BE2C (cell line): ENCODE data around the gene PKD2L1.

Experiments used
- DNase-seq: peaks from one replicate; pipeline ENCODE4 v3.0.0-alpha.2; 2020
- H3K27me3 ChIP-seq: fragments of 250-450 bp; sonication (Bioruptor Pico); 2 replicates; pipeline ENCODE4 v1.5.1; 2020; ENCODE audit warnings: mild to moderate bottlenecking
- H3K36me3 ChIP-seq: fragments of 250-450 bp; sonication (Bioruptor Pico); 2 replicates; pipeline ENCODE4 v1.5.1; 2020; ENCODE audit warnings: mild to moderate bottlenecking
- H3K4me1 ChIP-seq: fragments of 250-450 bp; sonication (Bioruptor Pico); 2 replicates; pipeline ENCODE4 v1.5.1; 2020
- H3K4me3 ChIP-seq: 2 replicates; pipeline ENCODE4 v1.5.1; 2011; ENCODE audit warnings: low read depth, low read length
- H3K9me3 ChIP-seq: fragments of 250-450 bp; sonication (Bioruptor Pico); 2 replicates; pipeline ENCODE4 v1.5.1; 2020
- TF ChIP-seq, protein P1 (sequence below): IDR thresholded peaks from 2 replicates; pipeline ENCODE4 v1.5.1; 2012; ENCODE audit warnings: mild to moderate bottlenecking, low read depth, low read length

Gene PKD2L1

DNA sequence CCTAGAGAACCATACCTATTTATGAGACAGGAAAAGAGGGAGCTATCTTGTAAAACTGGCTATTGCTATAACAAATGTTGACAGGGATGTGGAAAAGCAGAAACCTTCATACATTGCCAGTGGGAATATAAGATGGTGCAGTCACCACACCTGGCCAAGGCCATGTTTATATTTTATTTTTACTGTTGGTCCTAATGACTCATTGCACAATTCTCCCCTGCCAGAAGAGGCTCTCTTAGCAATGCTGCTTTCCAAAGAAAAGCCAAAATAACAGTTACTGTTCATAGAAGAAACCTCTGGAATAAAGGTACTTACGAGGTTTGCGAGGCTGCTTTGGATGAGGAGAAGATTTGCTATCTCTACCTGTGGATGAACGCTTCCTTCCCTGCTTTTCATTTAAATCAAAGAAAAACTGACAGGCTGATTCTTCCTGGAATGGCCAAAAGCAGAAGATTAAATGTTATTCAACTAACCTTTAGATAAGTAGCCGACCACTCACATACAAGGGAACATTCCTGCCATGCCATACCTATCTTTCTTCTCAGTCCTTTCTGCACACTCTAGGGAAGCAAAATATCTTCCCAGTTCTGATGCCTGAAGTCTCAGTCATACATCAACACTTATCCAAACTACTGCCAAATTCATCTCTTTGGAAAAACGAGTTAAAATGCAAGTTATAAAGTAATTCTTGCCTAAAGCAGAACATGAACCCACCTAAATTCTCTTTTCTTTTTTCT lies 84.4 kb downstream of the PKD2L1 start:
- TF ChIP-seq, protein P1, sequence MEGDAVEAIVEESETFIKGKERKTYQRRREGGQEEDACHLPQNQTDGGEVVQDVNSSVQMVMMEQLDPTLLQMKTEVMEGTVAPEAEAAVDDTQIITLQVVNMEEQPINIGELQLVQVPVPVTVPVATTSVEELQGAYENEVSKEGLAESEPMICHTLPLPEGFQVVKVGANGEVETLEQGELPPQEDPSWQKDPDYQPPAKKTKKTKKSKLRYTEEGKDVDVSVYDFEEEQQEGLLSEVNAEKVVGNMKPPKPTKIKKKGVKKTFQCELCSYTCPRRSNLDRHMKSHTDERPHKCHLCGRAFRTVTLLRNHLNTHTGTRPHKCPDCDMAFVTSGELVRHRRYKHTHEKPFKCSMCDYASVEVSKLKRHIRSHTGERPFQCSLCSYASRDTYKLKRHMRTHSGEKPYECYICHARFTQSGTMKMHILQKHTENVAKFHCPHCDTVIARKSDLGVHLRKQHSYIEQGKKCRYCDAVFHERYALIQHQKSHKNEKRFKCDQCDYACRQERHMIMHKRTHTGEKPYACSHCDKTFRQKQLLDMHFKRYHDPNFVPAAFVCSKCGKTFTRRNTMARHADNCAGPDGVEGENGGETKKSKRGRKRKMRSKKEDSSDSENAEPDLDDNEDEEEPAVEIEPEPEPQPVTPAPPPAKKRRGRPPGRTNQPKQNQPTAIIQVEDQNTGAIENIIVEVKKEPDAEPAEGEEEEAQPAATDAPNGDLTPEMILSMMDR = no peak
- DNase-seq = no peak
- H3K4me1 ChIP-seq = no peaks in the 10 kb centered on the region
- no peaks in the 10 kb centered on the region for H3K27me3 ChIP-seq
- no peak overlapping the region for H3K4me3 ChIP-seq
- peaks cover 7% of the 10 kb centered on the region for H3K36me3 ChIP-seq
- H3K9me3 ChIP-seq = no peaks in the 10 kb centered on the region

DNA sequence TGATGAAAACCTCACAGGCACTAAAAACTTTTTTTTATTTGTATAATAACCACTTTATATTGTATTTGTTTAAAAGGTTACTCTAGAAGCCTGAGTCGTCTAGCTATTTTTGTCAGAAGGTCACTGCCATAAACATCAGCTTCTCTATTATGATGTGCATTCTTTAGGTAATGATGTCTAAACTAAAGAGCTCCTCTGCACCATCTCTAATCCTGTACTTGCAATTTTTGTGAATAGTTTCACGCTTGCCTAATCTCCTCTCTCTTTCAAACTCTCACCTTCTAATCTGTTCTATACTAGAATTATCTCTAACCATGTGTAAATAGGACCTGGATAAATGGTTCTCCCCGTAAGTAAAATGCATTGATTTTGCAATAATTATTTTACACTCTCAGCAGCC lies 90.2 kb downstream of the PKD2L1 start:
- no peaks in the 10 kb centered on the region for H3K4me1 ChIP-seq
- no peaks in the 10 kb centered on the region for H3K27me3 ChIP-seq
- no peaks in the 10 kb centered on the region for H3K9me3 ChIP-seq
- peaks cover 19% of the 10 kb centered on the region for H3K36me3 ChIP-seq
- DNase-seq = no peak
- TF ChIP-seq, protein P1 = no peak
- no peak overlapping the region for H3K4me3 ChIP-seq

DNA sequence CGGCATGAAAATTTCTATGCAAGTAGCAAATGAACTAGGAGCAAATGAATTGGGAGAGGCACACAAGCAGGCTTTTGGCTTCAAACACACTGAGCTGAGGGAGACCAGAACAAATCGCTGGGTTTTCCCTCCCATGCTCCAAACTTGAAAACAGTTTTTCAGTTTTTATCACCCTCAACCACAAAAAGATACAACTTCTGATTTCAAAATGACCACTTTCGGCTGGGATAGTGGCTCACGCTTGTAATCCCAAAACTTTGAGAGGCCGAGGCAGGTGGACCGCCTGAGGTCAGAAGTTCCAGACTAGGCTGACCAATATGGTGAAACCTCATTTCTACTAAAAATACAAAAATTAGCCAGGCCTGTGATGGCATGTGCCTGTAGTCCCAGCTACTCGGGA lies 91.6 kb downstream of the PKD2L1 start:
- Histone ChIP-seq H3K4me1 (no peaks in the 10 kb centered on the region), H3K27me3 (no peaks in the 10 kb centered on the region), H3K9me3 (no peaks in the 10 kb centered on the region), H3K4me3 (no peak overlapping the region), H3K36me3 (peaks cover 21% of the 10 kb centered on the region)
- no peak for DNase-seq
- TF ChIP-seq, protein P1 = no peak
